NB4 (cell line): ENCODE measurements around the gene SLC66A3.

Experiments
- DNase-seq: peaks from one replicate; pipeline ENCODE4 v3.0.0; 2010; ENCODE audit warnings: low read depth
- H3K4me3 ChIP-seq: one replicate; pipeline ENCODE4 v1.5.1; 2011; ENCODE audit warnings: mild to moderate bottlenecking, low read depth, low read length, moderate library complexity
- CTCF ChIP-seq: IDR thresholded peaks from one replicate; pipeline ENCODE4 v1.5.1; 2012; ENCODE audit warnings: low read depth, low read length
- MAX ChIP-seq: IDR thresholded peaks from 2 replicates; pipeline ENCODE4 v1.6.1; 2011; ENCODE audit warnings: low read depth, low read length
- MYC ChIP-seq: IDR thresholded peaks from 2 replicates; pipeline ENCODE4 v1.6.1; 2011; ENCODE audit warnings: low read depth, low read length
- POLR2A ChIP-seq: IDR thresholded peaks from 2 replicates; pipeline ENCODE4 v1.6.1; 2011; ENCODE audit warnings: mild to moderate bottlenecking; ENCODE audit not compliant: insufficient read length; ENCODE audit errors: extremely low read depth

The SLC66A3 gene

DNA sequence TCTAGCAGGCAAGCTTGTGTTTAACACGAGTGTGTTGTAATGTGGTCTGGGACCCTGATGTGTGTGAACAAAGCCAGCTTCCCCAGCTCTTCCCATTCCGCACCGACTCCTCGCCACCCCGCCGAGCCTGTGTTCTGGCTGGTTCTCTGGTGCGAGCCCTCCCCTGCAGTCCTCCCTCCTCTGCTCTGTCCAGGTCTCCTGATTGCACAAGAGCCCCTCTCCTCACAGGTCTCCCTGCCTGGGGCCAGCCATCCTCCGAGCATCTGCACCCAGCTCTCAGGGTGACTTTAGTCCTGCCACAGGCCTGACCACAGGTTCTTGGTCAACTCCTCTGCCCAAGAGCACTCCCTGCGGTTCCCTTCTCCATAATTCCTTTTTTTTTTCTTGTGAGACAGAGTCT, 13.2 kb downstream of the SLC66A3 start:
- no peak overlapping the region for H3K4me3 ChIP-seq
- TF ChIP-seq MAX (no peak), CTCF (no peak), MYC (no peak), POLR2A (no peak)
- peak; percentile 68 for DNase-seq

GRCh38 chr2:11169333-11169732, 14.1 kb downstream of the SLC66A3 start:
- TF ChIP-seq POLR2A (no peak), MYC (no peak), CTCF (no peak), MAX (no peak)
- no peak for DNase-seq
- no peak overlapping the region for H3K4me3 ChIP-seq

GRCh38 chr2:11174222-11174621, 19.0 kb downstream of the SLC66A3 start:
- TF ChIP-seq MAX (no peak), POLR2A (no peak), CTCF (no peak), MYC (no peak)
- H3K4me3 ChIP-seq = no peak overlapping the region
- no peak for DNase-seq

DNA sequence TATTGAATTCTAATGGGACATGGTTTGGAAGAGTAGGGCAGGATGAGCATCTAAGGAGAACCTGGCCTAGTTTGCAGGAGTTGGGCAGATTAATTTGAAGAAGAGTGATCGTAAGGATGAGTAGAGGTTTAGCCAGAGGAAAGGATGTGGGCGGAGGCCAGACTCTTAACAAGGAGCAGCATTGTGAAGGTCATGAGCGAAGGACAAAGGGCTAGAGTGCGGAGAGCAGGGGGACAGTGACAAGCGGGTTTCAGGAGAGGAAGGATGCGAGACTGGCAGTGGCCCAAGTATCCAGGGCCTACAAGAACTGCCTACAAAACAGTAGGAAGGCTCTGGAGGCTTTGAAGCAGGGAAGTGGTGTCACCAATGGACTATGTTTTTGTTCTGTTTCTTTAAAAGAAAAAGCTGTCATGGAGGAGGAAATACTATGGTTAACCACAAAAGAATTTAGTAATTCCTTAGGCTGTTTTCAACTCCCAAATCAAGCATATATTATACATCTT, 20.1 kb downstream of the SLC66A3 start:
- DNase-seq = peak; percentile 75
- H3K4me3 ChIP-seq = no peak overlapping the region
- no peak for TF ChIP-seq MAX
- no peak for TF ChIP-seq POLR2A
- no peak for TF ChIP-seq CTCF
- no peak for TF ChIP-seq MYC

GRCh38 chr2:11177871-11178690, 22.8 kb downstream of the SLC66A3 start:
- no peak for DNase-seq
- H3K4me3 ChIP-seq = no peak overlapping the region
- TF ChIP-seq CTCF = no peak
- TF ChIP-seq MYC = no peak
- TF ChIP-seq MAX = no peak
- TF ChIP-seq POLR2A = no peak
